Ascending aorta (tissue), 2 donors: Measurements from ENCODE around the gene EEF1G. TPM values are rescaled to one million over a fixed set of nuclear protein-coding genes. Genes with fewer than 3 reads are reported as not detected.

ENCODE experiments used
- DNase-seq, 2 donors: peaks; one replicate each; pipeline ENCODE4 v3.0.0-alpha.2; 2019; ENCODE audit warnings: low spot score in 2 of 2
- H3K27ac ChIP-seq, 2 donors: fragments of 200-600 bp; sonication (generic); one replicate each; pipeline ENCODE4 v1.5.1; 2016 to 2017; ENCODE audit warnings: mild to moderate bottlenecking in 1 of 2
- H3K27me3 ChIP-seq: fragments of 200-600 bp; sonication (generic); one replicate; pipeline ENCODE4 v1.5.1; 2017
- H3K36me3 ChIP-seq, 2 donors: fragments of 200-600 bp; sonication (generic); one replicate each; pipeline ENCODE4 v1.5.1; 2016
- H3K4me1 ChIP-seq, 2 donors: fragments of 200-600 bp; sonication (generic); one replicate each; pipeline ENCODE4 v1.5.1; 2016 to 2017; ENCODE audit warnings: mild to moderate bottlenecking in 1 of 2
- H3K4me3 ChIP-seq, 2 donors: fragments of 200-600 bp; sonication (generic); one replicate each; pipeline ENCODE4 v1.5.1; 2016 to 2017; ENCODE audit warnings: mild to moderate bottlenecking in 1 of 2
- H3K9me3 ChIP-seq, 2 donors: fragments of 200-600 bp; sonication (generic); one replicate each; pipeline ENCODE4 v1.5.1; 2016
- intact Hi-C: fragments of 100-400 bp; cut with DNase I; formaldehyde crosslinking; loops from one replicate; pipeline ENCODE4 v1.15.1; 2023
- total RNA-seq: library from RNA; depleted of rRNA; stranded (reverse); fragments of >200 nt; gene quantifications from one replicate; pipeline ENCODE4 v1.1.0, GENCODE V29; 2016
- TF ChIP-seq, protein P1 (sequence below), 3 experiments: fragments of 200-600 bp in 2 of 3; fragments of 450-650 bp in 1 of 3; sonication (generic) in 2 of 3; IDR thresholded peaks; one replicate each; pipeline ENCODE4 v1.5.1; 2016 to 2019; ENCODE audit warnings: antibody characterized with exemption in 3 of 3, mild to moderate bottlenecking in 1 of 3, moderate library complexity in 1 of 3

EEF1G gene
- total RNA-seq, 1 donor from 2014 or later: 1,083 TPM

DNA sequence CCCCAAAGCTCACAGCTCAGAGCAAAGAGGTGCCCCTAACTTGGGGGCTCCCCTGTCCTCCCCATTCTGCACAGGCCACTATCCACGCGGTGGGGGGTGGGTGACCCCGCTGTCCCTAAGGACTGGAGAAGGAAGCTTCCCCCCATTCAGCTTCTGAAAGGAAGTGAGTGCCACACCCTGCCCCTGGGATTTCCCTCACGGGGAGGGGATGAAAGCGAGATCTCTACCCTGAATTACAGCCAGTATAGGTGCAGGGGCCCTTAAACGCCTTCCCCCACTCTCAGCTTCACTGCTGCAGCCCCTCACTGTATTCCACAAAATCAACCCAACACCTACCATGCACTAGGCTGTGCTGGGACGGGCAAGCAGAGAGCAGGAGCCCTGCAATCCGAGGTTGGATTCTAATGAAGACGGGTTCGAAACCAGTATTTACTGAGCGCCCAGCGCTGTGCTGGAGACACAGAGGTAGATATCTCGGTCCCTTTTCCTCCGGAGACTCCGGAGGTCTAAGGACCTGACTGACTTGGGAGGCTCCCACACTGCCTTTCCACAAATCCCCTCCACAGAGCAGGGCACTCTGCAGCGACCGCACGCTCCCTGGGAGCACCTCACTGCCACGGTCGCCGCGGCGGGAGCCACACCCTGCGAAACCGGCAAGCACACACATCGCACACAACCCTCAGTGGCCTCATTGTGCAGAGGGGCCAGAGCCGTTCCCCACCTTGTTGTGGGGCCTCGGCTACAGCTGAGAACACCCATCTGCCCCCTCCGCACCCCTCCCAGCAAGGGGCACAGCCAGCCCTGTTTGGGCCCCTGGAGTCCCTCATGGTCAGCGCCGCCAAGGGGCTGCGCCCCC is 28.9 kb downstream of the EEF1G start:
- intact Hi-C loops: loop anchor here (2.0 to 5.0 kb wide), 3 partner anchors 36 to 297 kb away; no protein-coding TSS in a partner anchor
- peak overlapping the region; percentile 96 to 99 for H3K27ac ChIP-seq
- peak overlapping the region; percentile 98 for H3K4me3 ChIP-seq
- no peaks in the 10 kb centered on the region for H3K9me3 ChIP-seq
- no peak for DNase-seq
- TF ChIP-seq, protein P1, sequence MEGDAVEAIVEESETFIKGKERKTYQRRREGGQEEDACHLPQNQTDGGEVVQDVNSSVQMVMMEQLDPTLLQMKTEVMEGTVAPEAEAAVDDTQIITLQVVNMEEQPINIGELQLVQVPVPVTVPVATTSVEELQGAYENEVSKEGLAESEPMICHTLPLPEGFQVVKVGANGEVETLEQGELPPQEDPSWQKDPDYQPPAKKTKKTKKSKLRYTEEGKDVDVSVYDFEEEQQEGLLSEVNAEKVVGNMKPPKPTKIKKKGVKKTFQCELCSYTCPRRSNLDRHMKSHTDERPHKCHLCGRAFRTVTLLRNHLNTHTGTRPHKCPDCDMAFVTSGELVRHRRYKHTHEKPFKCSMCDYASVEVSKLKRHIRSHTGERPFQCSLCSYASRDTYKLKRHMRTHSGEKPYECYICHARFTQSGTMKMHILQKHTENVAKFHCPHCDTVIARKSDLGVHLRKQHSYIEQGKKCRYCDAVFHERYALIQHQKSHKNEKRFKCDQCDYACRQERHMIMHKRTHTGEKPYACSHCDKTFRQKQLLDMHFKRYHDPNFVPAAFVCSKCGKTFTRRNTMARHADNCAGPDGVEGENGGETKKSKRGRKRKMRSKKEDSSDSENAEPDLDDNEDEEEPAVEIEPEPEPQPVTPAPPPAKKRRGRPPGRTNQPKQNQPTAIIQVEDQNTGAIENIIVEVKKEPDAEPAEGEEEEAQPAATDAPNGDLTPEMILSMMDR (IDR thresholded peaks at IDR 0.05): no peak
- peaks cover 0 to 5% of the 10 kb centered on the region in 2 donors for H3K36me3 ChIP-seq
- peaks cover 22 to 52% of the 10 kb centered on the region in 2 donors for H3K4me1 ChIP-seq
- H3K27me3 ChIP-seq: no peaks in the 10 kb centered on the region

DNA sequence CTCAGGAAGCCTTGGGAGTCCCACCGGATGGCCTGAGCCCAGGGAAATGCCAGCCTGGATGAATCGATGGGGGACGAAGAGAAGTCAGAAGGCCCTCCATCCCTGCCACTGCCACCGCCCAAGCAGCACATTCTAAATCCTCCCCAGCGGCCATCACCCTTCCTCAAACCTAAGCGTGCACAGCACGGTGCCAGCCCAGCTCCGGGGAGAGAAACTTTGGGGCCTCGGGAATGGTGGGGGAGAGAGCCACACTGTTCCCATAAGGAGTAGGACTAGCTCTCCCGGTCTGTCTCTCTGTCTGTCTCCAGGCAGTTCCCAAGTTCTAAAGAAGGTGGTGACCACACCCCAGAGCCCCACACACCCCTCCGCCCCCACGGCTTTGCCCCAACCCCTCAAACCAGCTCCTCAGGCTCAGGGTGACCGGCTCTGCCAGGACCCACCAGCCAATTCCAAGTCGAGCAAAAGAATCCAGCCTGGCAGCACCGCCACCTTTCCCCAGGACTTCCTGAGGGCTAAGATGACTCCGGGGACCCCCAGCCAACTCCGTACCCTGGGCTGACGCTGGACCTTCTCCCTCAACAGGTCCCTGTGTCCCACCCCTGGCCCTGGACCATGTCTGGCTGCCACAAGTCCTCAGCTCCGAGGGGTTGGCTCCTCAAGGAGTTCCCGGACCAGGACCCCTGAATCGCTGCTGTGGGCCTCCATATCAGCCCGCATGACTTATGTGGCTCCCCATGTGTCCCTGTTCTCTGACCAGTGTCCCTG is 29.8 kb downstream of the EEF1G start:
- TF ChIP-seq, protein P1 (IDR thresholded peaks at IDR 0.05): no peak
- H3K4me1 ChIP-seq: peaks cover 32 to 52% of the 10 kb centered on the region in 2 donors
- H3K36me3 ChIP-seq: peaks cover 0 to 5% of the 10 kb centered on the region in 2 donors
- no peak for DNase-seq
- no peaks in the 10 kb centered on the region for H3K9me3 ChIP-seq
- no peaks in the 10 kb centered on the region for H3K27me3 ChIP-seq
- intact Hi-C loops: loop anchor here (1.0 to 2.0 kb wide), 4 partner anchors 35 to 149 kb away; no protein-coding TSS in a partner anchor
- peak overlapping the region; percentile 98 for H3K4me3 ChIP-seq
- H3K27ac ChIP-seq: peak overlapping the region; percentile 96 to 99

DNA sequence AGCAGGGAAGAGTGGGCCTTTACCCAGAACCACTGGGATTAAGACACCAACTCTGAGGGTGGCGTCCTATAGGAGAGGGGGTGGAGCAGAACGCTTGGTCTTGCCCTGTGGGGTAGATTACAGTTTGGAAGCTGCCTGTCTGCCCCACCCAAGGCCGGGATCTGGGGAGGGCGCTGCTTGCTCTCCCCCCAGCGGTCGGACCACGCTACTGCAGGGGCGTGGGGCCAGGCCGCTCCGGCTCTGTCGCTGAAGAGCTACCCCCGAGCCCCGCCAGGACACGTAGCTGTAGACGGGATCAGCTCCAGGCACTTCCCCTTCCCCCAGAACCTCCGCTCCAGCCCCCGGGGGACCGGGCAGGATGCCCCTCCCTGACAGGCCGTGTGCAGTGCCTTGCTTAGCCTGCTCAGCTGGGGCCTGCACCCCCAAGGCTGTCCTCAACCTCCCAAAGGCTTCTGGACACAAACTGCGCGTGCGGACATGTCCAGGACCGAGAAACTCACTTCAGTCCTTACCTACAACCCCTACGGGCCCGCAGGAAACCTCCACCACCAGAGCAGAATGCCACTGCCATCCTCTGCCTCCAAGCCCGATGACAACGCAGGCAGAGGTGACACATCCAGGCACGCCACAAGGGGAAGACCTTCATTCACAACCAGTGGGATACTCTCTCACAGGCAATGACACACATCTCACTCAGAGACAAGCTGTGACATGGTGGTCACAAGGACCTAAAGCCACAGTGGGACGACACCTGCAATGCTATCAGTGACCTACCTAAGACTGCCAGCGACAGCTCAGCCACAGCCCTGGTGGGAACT is 30.7 kb downstream of the EEF1G start:
- TF ChIP-seq, protein P1 (IDR thresholded peaks at IDR 0.05): peak; percentile 98 to 99 (median 99)
- peak overlapping the region; percentile 98 for H3K4me3 ChIP-seq
- H3K4me1 ChIP-seq: peaks cover 36 to 52% of the 10 kb centered on the region in 2 donors
- no peaks in the 10 kb centered on the region for H3K9me3 ChIP-seq
- DNase-seq: peak; percentile 47 to 88
- peaks cover 0 to 5% of the 10 kb centered on the region in 2 donors for H3K36me3 ChIP-seq
- peak overlapping the region; percentile 96 to 99 for H3K27ac ChIP-seq
- no peaks in the 10 kb centered on the region for H3K27me3 ChIP-seq
- intact Hi-C loops: loop anchor here (1.0 to 2.0 kb wide), 3 partner anchors 119 to 148 kb away; no protein-coding TSS in a partner anchor

DNA sequence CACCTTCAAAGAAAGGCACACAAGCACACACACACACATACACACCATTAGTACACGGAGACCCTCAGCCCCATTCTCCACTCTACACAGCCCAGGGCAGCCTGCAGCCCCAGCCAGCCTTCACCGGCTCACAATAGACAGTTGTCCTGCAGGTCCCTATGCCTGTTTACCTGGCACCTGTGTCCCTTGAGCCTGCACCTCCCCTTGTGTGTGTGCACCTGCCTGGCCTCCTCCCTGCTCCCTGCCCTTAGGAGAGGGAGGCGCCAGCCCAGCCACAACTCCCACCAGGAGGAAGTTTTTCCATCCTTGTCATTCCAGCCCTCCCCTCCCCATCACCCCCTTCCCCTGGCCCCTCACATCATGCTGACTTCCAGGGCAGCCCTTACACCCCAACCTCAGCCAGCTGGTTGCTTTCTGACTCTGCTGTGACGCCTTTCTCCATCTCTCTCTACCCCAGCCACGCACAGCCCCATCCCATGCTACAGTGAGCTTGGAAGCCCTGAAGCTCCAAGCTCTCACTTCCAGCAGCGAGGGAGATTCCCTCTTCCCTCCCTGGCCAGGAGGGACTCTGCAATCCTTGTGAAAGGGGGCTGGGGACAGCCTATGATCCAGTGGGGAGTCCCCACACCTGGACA is 31.5 kb downstream of the EEF1G start:
- H3K4me1 ChIP-seq: peaks cover 38 to 56% of the 10 kb centered on the region in 2 donors
- peak overlapping the region; percentile 98 for H3K4me3 ChIP-seq
- intact Hi-C loops: loop anchor here (1.0 to 2.0 kb wide), 2 partner anchors 118 to 139 kb away; no protein-coding TSS in a partner anchor
- H3K9me3 ChIP-seq: no peaks in the 10 kb centered on the region
- peak overlapping the region; percentile 96 to 99 for H3K27ac ChIP-seq
- no peak for DNase-seq
- peaks cover 0 to 5% of the 10 kb centered on the region in 2 donors for H3K36me3 ChIP-seq
- TF ChIP-seq, protein P1 (IDR thresholded peaks at IDR 0.05): no peak
- no peaks in the 10 kb centered on the region for H3K27me3 ChIP-seq
